DMS79 treated with DMSO at 0.1 percent for 48 hours (cell line): ENCODE data around the gene GYS1.

ENCODE experiments used
- DNase-seq: peaks from one replicate; lab custom pipeline; 2025; lab: John Stamatoyannopoulos, UW

The GYS1 gene

GRCh38 chr19:48988860-48989259 is 4.2 kb downstream of the GYS1 start:
- no peak for DNase-seq

- DNase-seq: no peak
Measured at GRCh38 chr19:48988286-48988685, 4.8 kb downstream of the GYS1 start.

GRCh38 chr19:48987323-48987722 is 5.8 kb downstream of the GYS1 start:
- DNase-seq: no peak

- DNase-seq: no peak
Measured at GRCh38 chr19:48986211-48986610, 6.9 kb downstream of the GYS1 start.

- no peak for DNase-seq
Measured at GRCh38 chr19:48985711-48986110, 7.4 kb downstream of the GYS1 start.

GRCh38 chr19:48982280-48982679 is 10.8 kb downstream of the GYS1 start:
- DNase-seq: no peak

GRCh38 chr19:48977061-48977460 is 16.0 kb downstream of the GYS1 start:
- DNase-seq: no peak

GRCh38 chr19:48975947-48976847 is 16.9 kb downstream of the GYS1 start:
- no peak for DNase-seq

- DNase-seq: no peak
Measured at GRCh38 chr19:48970923-48971395, 22.1 kb downstream of the GYS1 start.

GRCh38 chr19:48970139-48970766 is 22.9 kb downstream of the GYS1 start:
- DNase-seq: no peak

GRCh38 chr19:48969276-48970138 is 23.6 kb downstream of the GYS1 start:
- no peak for DNase-seq

GRCh38 chr19:48968813-48969218 is 24.3 kb downstream of the GYS1 start:
- DNase-seq: no peak

GRCh38 chr19:48968179-48968661 is 24.9 kb downstream of the GYS1 start:
- no peak for DNase-seq

GRCh38 chr19:48967346-48968178 is 25.5 kb downstream of the GYS1 start:
- no peak for DNase-seq

- DNase-seq: no peak
Measured at GRCh38 chr19:48966541-48967345, 26.4 kb downstream of the GYS1 start.

GRCh38 chr19:48965806-48966540 is 27.1 kb downstream of the GYS1 start:
- DNase-seq: peak; percentile 81

- DNase-seq: peak; percentile 89
Measured at GRCh38 chr19:48965040-48965805, 27.9 kb downstream of the GYS1 start, which contains the start of gene FTL. Gene FTL (plus strand): TSS chr19:48965309. CDS start chr19:48965508, 199 bp downstream.

- peak; percentile 37 for DNase-seq
Measured at GRCh38 chr19:48964205-48965039, 28.7 kb downstream of the GYS1 start.
